AG09309 (cell line): ENCODE measurements around the gene UBA1.

Experiments
- DNase-seq: peaks from one replicate; pipeline ENCODE4 v3.0.0-alpha.2; 2010; ENCODE audit warnings: low read depth
- H3K4me3 ChIP-seq: 2 replicates; pipeline ENCODE4 v1.5.1; 2011; ENCODE audit warnings: mild to moderate bottlenecking, low read depth, low read length, moderate library complexity; ENCODE audit not compliant: control insufficient read depth
- CTCF ChIP-seq: IDR thresholded peaks from 2 replicates; pipeline ENCODE4 v1.5.1; 2011; ENCODE audit warnings: mild to moderate bottlenecking, low read depth, low read length, inconsistent platforms; ENCODE audit not compliant: insufficient read depth, control insufficient read depth; ENCODE audit errors: missing control alignments

UBA1 gene

GRCh38 chrX:47179928-47180255 is 13.7 kb upstream of the UBA1 start:
- TF ChIP-seq CTCF, result no peak
- no peak overlapping the region for H3K4me3 ChIP-seq
- DNase-seq, result no peak

- no peak for TF ChIP-seq CTCF
- H3K4me3 ChIP-seq, result no peak overlapping the region
- DNase-seq, result no peak
These were observed 13.3 kb upstream of the UBA1 start for GRCh38 chrX:47180346-47180745.

GRCh38 chrX:47181301-47181700 is 12.3 kb upstream of the UBA1 start:
- TF ChIP-seq CTCF, result no peak
- no peak for DNase-seq
- no peak overlapping the region for H3K4me3 ChIP-seq

DNA sequence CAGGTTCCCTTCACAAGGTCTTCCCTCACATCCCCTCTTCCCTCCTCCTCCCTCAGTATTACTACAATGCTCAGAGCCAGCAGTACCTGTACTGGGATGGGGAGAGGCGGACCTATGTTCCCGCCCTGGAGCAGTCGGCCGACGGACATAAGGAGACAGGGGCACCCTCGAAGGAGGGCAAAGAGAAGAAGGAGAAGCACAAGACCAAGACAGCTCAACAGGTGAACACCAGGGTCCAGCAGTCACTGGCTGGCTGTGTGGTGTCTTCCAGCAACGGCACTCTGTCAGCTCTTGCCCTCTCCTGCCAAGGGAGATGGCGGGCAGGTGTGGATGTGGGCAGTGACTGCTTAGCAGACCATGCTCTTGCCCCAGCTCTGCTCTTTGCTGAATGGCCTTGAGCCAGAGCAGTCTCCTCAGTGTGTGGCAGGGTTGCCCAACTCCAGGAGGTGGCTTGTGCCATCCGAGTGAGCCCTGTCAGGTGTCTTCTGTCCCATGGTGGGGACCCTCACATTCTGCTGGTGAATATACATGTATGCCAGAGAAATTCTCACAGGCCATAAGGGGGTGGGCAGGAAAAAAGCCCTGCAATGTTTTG is 11.4 kb upstream of the UBA1 start:
- no peak overlapping the region for H3K4me3 ChIP-seq
- no peak for TF ChIP-seq CTCF
- no peak for DNase-seq

- no peak for TF ChIP-seq CTCF
- H3K4me3 ChIP-seq, result no peak overlapping the region
- DNase-seq, result no peak
These were observed 9.1 kb upstream of the UBA1 start for GRCh38 chrX:47184486-47184885.

- DNase-seq, result no peak
- H3K4me3 ChIP-seq, result no peak overlapping the region
- TF ChIP-seq CTCF, result no peak
These were observed 8.4 kb upstream of the UBA1 start for GRCh38 chrX:47185241-47185640.
